ENCODE results near the gene THSD4.

THSD4 gene

DNA sequence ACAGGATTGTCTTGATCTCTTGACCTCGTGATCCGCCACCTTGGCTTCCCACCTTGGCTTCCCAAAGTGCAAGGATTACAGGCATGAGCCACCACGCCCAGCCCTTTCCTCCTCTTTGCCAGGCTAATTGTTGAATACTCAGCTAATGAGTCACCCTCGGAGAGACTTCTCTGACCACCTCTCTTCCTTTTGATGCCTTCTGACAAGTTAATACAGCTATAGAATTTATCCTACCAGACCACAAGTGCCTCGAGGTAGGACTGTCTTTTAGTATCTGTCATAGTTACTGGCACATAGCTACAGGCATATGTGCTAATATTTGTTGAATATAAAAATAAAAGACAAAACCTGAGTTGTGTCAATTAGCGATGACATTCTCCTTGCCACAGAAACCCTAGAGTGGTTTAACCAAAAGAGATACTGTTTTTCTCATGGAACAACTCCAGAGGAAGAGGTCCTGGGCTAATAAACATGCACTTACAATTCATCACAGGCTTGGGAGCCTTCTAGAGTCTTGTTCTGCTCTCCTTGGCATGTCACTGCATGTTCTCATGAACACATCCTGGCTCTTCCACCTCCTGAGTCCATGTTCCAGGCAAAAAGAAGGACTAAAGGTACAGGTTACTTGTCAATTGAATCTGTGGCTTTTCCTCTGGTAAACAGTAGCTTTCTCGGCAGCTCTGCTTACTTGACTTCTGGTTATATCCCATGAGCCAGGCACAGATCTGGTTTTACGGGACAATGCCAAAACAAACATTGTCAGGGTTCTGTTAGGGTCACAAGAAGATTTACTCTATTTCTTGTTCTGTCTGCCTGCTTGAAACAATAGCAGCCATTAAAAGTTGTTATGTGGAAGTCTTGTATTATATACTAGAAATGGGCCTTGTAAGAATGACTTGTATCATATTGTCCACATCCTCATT, 332.3 kb downstream of the THSD4 start:
- Histone ChIP-seq H3K27ac (no peak overlapping the region), H3K4me3 (no peak overlapping the region)
- TF ChIP-seq, protein P1, sequence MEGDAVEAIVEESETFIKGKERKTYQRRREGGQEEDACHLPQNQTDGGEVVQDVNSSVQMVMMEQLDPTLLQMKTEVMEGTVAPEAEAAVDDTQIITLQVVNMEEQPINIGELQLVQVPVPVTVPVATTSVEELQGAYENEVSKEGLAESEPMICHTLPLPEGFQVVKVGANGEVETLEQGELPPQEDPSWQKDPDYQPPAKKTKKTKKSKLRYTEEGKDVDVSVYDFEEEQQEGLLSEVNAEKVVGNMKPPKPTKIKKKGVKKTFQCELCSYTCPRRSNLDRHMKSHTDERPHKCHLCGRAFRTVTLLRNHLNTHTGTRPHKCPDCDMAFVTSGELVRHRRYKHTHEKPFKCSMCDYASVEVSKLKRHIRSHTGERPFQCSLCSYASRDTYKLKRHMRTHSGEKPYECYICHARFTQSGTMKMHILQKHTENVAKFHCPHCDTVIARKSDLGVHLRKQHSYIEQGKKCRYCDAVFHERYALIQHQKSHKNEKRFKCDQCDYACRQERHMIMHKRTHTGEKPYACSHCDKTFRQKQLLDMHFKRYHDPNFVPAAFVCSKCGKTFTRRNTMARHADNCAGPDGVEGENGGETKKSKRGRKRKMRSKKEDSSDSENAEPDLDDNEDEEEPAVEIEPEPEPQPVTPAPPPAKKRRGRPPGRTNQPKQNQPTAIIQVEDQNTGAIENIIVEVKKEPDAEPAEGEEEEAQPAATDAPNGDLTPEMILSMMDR (IDR thresholded peaks at IDR 0.05), result no peak
- no peak for DNase-seq (ENCODE audit: low spot score)

DNA sequence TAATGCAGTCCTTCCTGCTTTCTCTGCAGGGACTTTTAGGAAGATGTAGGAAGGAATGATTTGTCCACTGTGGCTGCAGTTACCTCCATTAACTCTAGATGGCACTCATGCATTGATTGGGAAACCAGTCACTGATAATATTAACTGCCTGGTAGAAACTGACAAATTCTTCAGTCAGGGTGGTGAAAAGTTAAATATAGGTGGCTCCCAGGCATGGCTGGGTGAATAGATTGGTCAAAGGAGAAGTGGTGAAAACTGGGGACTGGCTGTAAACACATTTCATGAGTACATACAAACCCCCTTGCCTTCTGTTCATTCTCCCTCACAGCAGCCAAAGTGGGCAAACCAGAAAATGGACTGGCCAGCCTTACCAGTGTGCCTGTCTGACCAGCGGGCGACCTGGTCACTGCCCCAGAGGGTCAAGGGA, 333.4 kb downstream of the THSD4 start:
- TF ChIP-seq, protein P1 (IDR thresholded peaks at IDR 0.05), result peak; percentile 89

DNA sequence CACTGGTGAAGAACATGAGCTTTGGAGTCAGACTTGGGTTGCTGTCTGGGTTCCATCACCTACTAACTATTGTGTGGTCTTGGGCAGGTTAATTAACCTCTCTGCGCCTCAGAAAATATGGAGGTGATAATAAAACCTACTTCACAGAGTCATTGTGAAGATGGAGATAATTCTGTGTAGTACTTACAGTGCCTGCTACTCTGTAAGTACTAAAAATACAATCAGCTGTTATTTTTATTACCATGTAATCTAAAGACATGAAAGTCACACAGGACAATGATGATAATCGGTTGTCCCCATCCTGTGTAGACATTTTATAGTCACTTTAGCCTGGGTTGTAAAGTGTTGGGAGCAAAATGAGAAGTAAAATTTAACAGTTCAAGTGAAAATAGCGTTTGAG, 334.1 kb downstream of the THSD4 start:
- no peak for DNase-seq (ENCODE audit: low spot score)
- Histone ChIP-seq H3K4me3 (no peak overlapping the region), H3K27ac (no peak overlapping the region)
- TF ChIP-seq, protein P1 (IDR thresholded peaks at IDR 0.05), result no peak

More for the DNA sequence above, 333.4 kb downstream of the THSD4 start:
- no peak for DNase-seq (ENCODE audit: low spot score)
- Histone ChIP-seq H3K4me3 (no peak overlapping the region), H3K27ac (no peak overlapping the region)

DNA sequence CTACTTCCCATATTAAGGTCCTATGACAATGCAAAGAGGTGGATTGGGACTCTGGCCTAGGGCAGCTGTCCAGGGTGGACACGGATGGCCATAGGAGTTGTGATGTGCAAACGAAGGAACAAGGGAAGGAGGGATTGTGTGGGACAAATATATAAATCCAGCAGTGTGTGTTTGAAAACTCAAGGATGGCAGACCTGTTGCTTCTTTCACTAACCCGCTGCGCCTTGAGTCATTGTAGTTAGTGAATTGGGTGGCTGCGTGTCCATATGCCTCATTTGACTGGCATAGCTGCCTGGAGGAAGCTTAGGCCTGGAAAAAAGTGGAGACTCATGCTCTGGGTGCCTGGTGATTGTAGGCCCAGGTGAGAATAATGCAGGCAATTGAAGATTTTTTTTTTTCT, 334.7 kb downstream of the THSD4 start:
- DNase-seq (ENCODE audit: low spot score), result no peak
- TF ChIP-seq, protein P1 (IDR thresholded peaks at IDR 0.05), result no peak
- H3K27ac ChIP-seq, result no peak overlapping the region
- H3K4me3 ChIP-seq, result no peak overlapping the region

DNA sequence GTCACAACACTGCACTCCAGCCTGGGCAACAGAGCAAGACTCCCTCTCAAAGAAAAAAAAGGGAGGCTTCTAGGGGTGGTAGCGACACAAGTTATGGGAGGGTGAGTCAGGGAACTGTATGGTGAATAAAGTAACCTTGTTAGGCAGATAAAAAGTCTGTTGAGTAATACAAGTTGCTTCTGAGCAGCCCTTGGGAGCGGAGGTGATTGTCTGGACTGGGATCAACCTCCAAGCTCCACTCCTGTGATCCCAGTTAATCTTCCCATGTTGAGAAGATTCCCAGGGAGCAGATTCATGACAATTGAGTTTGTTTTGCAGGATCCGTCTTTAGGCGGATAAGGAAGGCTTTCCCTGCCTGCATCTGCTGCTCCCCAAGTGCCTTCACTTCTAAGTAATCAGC, 335.9 kb downstream of the THSD4 start:
- no peak overlapping the region for H3K27ac ChIP-seq
- no peak for DNase-seq (ENCODE audit: low spot score)
- TF ChIP-seq, protein P1 (IDR thresholded peaks at IDR 0.05), result no peak

DNA sequence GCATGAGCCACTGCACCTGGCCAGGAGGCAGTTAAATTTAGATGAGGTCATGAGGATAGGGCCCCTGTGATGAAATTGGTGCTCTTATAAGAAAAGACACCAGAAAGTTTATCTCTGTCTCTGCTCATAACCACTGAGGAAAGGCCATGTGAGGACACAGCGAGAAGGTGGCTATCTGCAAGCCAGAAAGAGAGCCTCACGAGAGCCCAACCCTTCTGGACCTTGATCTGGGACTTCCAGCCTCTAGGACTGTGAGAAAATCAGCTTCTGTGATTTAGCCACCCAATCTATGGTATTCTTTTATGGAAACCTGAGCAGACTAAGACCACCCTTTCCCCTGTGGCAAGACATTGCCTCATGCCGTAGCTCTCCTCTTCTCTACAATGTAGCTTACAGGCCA, 337.6 kb downstream of the THSD4 start:
- DNase-seq (ENCODE audit: low spot score), result no peak
- Histone ChIP-seq H3K27ac (no peak overlapping the region), H3K4me3 (no peak overlapping the region)
- TF ChIP-seq, protein P1 (IDR thresholded peaks at IDR 0.05), result no peak

More for the DNA sequence above, 335.9 kb downstream of the THSD4 start:
- H3K4me3 ChIP-seq, result no peak overlapping the region
